HEK293 (cell line): Measurements from ENCODE around the gene GLB1L.

Source experiments
- CTCF ChIA-PET: fragments of 350-600 bp; formaldehyde crosslinking; extraction: SDS; loops from one replicate; lab custom pipeline; 2021; ENCODE audit warnings: antibody characterized with exemption; lab: Yijun Ruan, JAX
- POLR2A ChIA-PET: fragments of 300-600 bp; formaldehyde crosslinking; extraction: SDS; loops from one replicate; lab custom pipeline; 2020; ENCODE audit warnings: antibody characterized with exemption, inconsistent platforms; lab: Yijun Ruan, JAX
- H3K27ac ChIP-seq: fragments of 200-500 bp; sonication (Bioruptor generic); 2 replicates; pipeline ENCODE4 v1.5.1; 2014; ENCODE audit warnings: low read depth, low read length, control low read depth, inconsistent platforms; ENCODE audit errors: extremely low read depth
- H3K36me3 ChIP-seq, 2 experiments: fragments of 200-500 bp in 1 of 2; sonication (Bioruptor generic) in 1 of 2; 1 replicate in 1 of 2; 2 replicates in 1 of 2; pipeline ENCODE4 v1.5.1; 2014 to 2017; ENCODE audit warnings: inconsistent platforms in 2 of 2, low read length in 2 of 2; ENCODE audit not compliant: control insufficient read depth in 2 of 2, insufficient read depth in 1 of 2
- H3K4me1 ChIP-seq: fragments of 200-500 bp; sonication (Bioruptor generic); 2 replicates; pipeline ENCODE4 v1.5.1; 2014; ENCODE audit warnings: mild to moderate bottlenecking, low read length, inconsistent platforms; ENCODE audit not compliant: control insufficient read depth, insufficient read depth
- H3K4me3 ChIP-seq: 2 replicates; pipeline ENCODE4 v1.5.1; 2011; ENCODE audit warnings: low read depth, mild to moderate bottlenecking, control low read depth, low read length, moderate library complexity
- H3K9me3 ChIP-seq: fragments of 200-500 bp; sonication (Bioruptor generic); 2 replicates; pipeline ENCODE4 v1.5.1; 2014; ENCODE audit warnings: low read depth, low read length, inconsistent platforms; ENCODE audit not compliant: control insufficient read depth, insufficient read depth
- BCL11A ChIP-seq: fragments of 450-650 bp; formaldehyde crosslinking; IDR thresholded peaks from 2 replicates; pipeline ENCODE4 v1.5.1; 2016; ENCODE audit warnings: low read depth, missing biosample characterization, missing genetic modification characterization
- GLI4 ChIP-seq: fragments of 450-650 bp; formaldehyde crosslinking; IDR thresholded peaks from 2 replicates; pipeline ENCODE4 v1.5.1; 2016; ENCODE audit warnings: missing biosample characterization, missing genetic modification characterization
- GLIS1 ChIP-seq: fragments of 450-650 bp; formaldehyde crosslinking; IDR thresholded peaks from 2 replicates; pipeline ENCODE4 v1.5.1; 2016; ENCODE audit warnings: missing biosample characterization, missing genetic modification characterization
- GLIS2 ChIP-seq: fragments of 450-650 bp; formaldehyde crosslinking; IDR thresholded peaks from 2 replicates; pipeline ENCODE4 v1.5.1; 2016; ENCODE audit warnings: missing biosample characterization, missing genetic modification characterization
- PATZ1 ChIP-seq: fragments of 450-650 bp; formaldehyde crosslinking; IDR thresholded peaks from 2 replicates; pipeline ENCODE4 v1.5.1; 2016; ENCODE audit warnings: missing biosample characterization, missing genetic modification characterization
- SP2 ChIP-seq: fragments of 450-650 bp; formaldehyde crosslinking; IDR thresholded peaks from 2 replicates; pipeline ENCODE4 v1.5.1; 2016; ENCODE audit warnings: missing biosample characterization, missing genetic modification characterization
- ZBTB11 ChIP-seq: fragments of 450-650 bp; formaldehyde crosslinking; conservative IDR thresholded peaks from 2 replicates; pipeline ENCODE4 v1.5.1; 2016; ENCODE audit warnings: low read depth, missing biosample characterization, missing genetic modification characterization
- ZBTB20 ChIP-seq: fragments of 450-650 bp; formaldehyde crosslinking; IDR thresholded peaks from 2 replicates; pipeline ENCODE4 v1.5.1; 2016; ENCODE audit warnings: missing biosample characterization, missing genetic modification characterization
- ZBTB49 ChIP-seq: fragments of 450-650 bp; formaldehyde crosslinking; IDR thresholded peaks from 2 replicates; pipeline ENCODE4 v1.5.1; 2016; ENCODE audit warnings: missing biosample characterization, missing genetic modification characterization, low read depth
- ZNF146 ChIP-seq: fragments of 450-650 bp; formaldehyde crosslinking; IDR thresholded peaks from 2 replicates; pipeline ENCODE4 v1.5.1; 2016; ENCODE audit warnings: missing biosample characterization, missing genetic modification characterization
- ZNF2 ChIP-seq: fragments of 450-650 bp; formaldehyde crosslinking; IDR thresholded peaks from 2 replicates; pipeline ENCODE4 v1.5.1; 2016; ENCODE audit warnings: missing biosample characterization, missing genetic modification characterization
- ZNF211 ChIP-seq: fragments of 450-650 bp; formaldehyde crosslinking; IDR thresholded peaks from 2 replicates; pipeline ENCODE4 v1.5.1; 2016; ENCODE audit warnings: low read depth, missing biosample characterization, missing genetic modification characterization
- ZNF324 ChIP-seq: fragments of 450-650 bp; formaldehyde crosslinking; IDR thresholded peaks from 2 replicates; pipeline ENCODE4 v1.5.1; 2016; ENCODE audit warnings: missing biosample characterization, missing genetic modification characterization
- ZNF514 ChIP-seq: fragments of 450-650 bp; formaldehyde crosslinking; IDR thresholded peaks from 2 replicates; pipeline ENCODE4 v1.5.1; 2016; ENCODE audit warnings: missing biosample characterization, missing genetic modification characterization
- ZNF530 ChIP-seq: fragments of 450-650 bp; formaldehyde crosslinking; IDR thresholded peaks from 2 replicates; pipeline ENCODE4 v1.5.1; 2016; ENCODE audit warnings: low read depth, missing biosample characterization, missing genetic modification characterization
- ZNF610 ChIP-seq: fragments of 450-650 bp; formaldehyde crosslinking; IDR thresholded peaks from 2 replicates; pipeline ENCODE4 v1.5.1; 2016; ENCODE audit warnings: missing biosample characterization, missing genetic modification characterization, borderline replicate concordance
- ZNF768 ChIP-seq: fragments of 450-650 bp; formaldehyde crosslinking; IDR thresholded peaks from 2 replicates; pipeline ENCODE4 v1.5.1; 2018; ENCODE audit warnings: missing biosample characterization, mild to moderate bottlenecking, missing genetic modification characterization
- TF ChIP-seq, protein P1 (sequence below): fragments of 450-650 bp; formaldehyde crosslinking; IDR thresholded peaks from 2 replicates; pipeline ENCODE4 v1.5.1; 2016; ENCODE audit warnings: missing biosample characterization, missing genetic modification characterization
- TF ChIP-seq, protein P2 (sequence below): fragments of 450-650 bp; formaldehyde crosslinking; IDR thresholded peaks from 2 replicates; pipeline ENCODE4 v1.5.1; 2017; ENCODE audit warnings: missing biosample characterization, missing genetic modification characterization

The GLB1L gene

GRCh38 chr2:219294356-219295351, 49.4 kb upstream of the GLB1L start (continued):
- TF ChIP-seq, protein P1, sequence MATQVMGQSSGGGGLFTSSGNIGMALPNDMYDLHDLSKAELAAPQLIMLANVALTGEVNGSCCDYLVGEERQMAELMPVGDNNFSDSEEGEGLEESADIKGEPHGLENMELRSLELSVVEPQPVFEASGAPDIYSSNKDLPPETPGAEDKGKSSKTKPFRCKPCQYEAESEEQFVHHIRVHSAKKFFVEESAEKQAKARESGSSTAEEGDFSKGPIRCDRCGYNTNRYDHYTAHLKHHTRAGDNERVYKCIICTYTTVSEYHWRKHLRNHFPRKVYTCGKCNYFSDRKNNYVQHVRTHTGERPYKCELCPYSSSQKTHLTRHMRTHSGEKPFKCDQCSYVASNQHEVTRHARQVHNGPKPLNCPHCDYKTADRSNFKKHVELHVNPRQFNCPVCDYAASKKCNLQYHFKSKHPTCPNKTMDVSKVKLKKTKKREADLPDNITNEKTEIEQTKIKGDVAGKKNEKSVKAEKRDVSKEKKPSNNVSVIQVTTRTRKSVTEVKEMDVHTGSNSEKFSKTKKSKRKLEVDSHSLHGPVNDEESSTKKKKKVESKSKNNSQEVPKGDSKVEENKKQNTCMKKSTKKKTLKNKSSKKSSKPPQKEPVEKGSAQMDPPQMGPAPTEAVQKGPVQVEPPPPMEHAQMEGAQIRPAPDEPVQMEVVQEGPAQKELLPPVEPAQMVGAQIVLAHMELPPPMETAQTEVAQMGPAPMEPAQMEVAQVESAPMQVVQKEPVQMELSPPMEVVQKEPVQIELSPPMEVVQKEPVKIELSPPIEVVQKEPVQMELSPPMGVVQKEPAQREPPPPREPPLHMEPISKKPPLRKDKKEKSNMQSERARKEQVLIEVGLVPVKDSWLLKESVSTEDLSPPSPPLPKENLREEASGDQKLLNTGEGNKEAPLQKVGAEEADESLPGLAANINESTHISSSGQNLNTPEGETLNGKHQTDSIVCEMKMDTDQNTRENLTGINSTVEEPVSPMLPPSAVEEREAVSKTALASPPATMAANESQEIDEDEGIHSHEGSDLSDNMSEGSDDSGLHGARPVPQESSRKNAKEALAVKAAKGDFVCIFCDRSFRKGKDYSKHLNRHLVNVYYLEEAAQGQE (tag by site-specific recombination), result no peak
- TF ChIP-seq, protein P2, sequence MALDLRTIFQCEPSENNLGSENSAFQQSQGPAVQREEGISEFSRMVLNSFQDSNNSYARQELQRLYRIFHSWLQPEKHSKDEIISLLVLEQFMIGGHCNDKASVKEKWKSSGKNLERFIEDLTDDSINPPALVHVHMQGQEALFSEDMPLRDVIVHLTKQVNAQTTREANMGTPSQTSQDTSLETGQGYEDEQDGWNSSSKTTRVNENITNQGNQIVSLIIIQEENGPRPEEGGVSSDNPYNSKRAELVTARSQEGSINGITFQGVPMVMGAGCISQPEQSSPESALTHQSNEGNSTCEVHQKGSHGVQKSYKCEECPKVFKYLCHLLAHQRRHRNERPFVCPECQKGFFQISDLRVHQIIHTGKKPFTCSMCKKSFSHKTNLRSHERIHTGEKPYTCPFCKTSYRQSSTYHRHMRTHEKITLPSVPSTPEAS (tag by site-specific recombination), result no peak
- no peak for TF ChIP-seq ZNF324
- peak; percentile 72 for TF ChIP-seq PATZ1 (tag by site-specific recombination)
- peak; percentile 50; the same call in 1 of the 2 replicates for TF ChIP-seq ZNF610
- no peak for TF ChIP-seq ZNF530
- TF ChIP-seq ZNF2 (tag by site-specific recombination), result peak; percentile 18; the same call in 1 of the 2 replicates
- TF ChIP-seq ZBTB11 (tag by site-specific recombination), result peak; percentile 68

DNA sequence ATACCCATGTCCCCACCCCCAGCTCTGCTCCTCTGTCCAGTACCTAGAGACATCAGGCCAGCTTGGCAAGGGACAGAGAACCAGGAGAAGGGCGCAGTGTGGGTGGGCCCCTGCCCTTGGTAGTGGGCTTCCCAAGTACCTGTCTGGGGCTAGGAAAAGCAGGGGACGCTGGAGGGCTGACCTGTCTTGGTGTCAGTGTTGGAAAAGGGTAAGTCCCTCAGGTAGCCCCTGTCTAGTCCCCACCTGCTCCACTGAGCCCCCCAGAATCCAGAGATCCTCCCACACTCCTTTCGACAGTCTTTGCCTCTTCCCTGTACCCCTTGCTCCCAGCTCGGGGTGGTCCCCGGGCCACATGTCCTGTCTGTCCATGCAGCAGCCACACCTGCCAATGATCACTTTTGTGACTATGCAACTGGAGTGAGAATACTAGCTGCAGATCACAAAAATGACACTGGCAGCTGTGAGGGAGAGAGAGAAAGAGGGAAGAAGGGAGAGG, 48.5 kb upstream of the GLB1L start:
- H3K4me1 ChIP-seq, result no peaks in the 10 kb centered on the region; the same call in 1 of the 2 replicates
- ChIA-PET POLR2A (interaction anchor here (1.1 to 3.0 kb wide), 3 partner anchors 15 to 49 kb away, joined by 3 to 18 read pairs (median 6); partner anchors contain the start of genes DNAJB2, GLB1L and STK16), CTCF (interaction anchor here (0.6 to 11.6 kb wide), 19 partner anchors 10 to 286 kb away, joined by 3 to 297 read pairs (median 5); partner anchors contain the start of genes DNAJB2, GLB1L, NHEJ1 and STK16)
- no peaks in the 10 kb centered on the region for H3K36me3 ChIP-seq
- H3K9me3 ChIP-seq, result no peaks in the 10 kb centered on the region
- H3K4me3 ChIP-seq, result no peak overlapping the region
- no peak overlapping the region for H3K27ac ChIP-seq
- no peak for TF ChIP-seq ZBTB20 (tag by site-specific recombination)
- no peak for TF ChIP-seq BCL11A (tag by site-specific recombination)
- TF ChIP-seq ZNF146 (tag by site-specific recombination), result no peak
- TF ChIP-seq ZNF211 (tag by site-specific recombination), result no peak
- TF ChIP-seq ZNF768 (tag by site-specific recombination), result no peak
- no peak for TF ChIP-seq ZNF514 (tag by site-specific recombination)
- TF ChIP-seq GLI4 (tag by site-specific recombination), result no peak
- TF ChIP-seq GLIS2 (tag by site-specific recombination), result no peak
- TF ChIP-seq GLIS1 (tag by site-specific recombination), result no peak
- no peak for TF ChIP-seq ZBTB49 (tag by site-specific recombination)
- TF ChIP-seq SP2, result no peak
